ENCODE data around the gene GSTK1.

- TF ChIP-seq EGR1 (IDR thresholded peaks at IDR 0.05) (no peak), MAX (IDR thresholded peaks at IDR 0.05) (no peak), ZBTB7A (IDR thresholded peaks at IDR 0.05; ENCODE audit: low read depth) (no peak), YY1 (IDR thresholded peaks at IDR 0.05; ENCODE audit: low read depth) (no peak), TAF1 (IDR thresholded peaks at IDR 0.05; ENCODE audit: low read depth) (no peak), USF1 (IDR thresholded peaks at IDR 0.05) (no peak), FOXM1 (IDR thresholded peaks at IDR 0.05; ENCODE audit: borderline replicate concordance, low read depth) (no peak), RAD21 (IDR thresholded peaks at IDR 0.05; ENCODE audit: low read depth) (no peak), EP300 (IDR thresholded peaks at IDR 0.05; ENCODE audit: borderline replicate concordance) (no peak)
These were observed 24.8 kb upstream of the GSTK1 start for GRCh38 chr7:143238289-143238980.
